IPS-11a (cell line): Measurements from ENCODE around the gene BASP1.
"Not testable (repeated sequence)": the region's sequence is repeated elsewhere in the genome, so short reads cannot be mapped to it uniquely, and the experiment has no call there.

ENCODE experiments used
- H3K4me3 ChIP-seq: one replicate; pipeline ENCODE4 v1.5.1; 2013; ENCODE audit warnings: low read depth, low read length, control low read depth

The BASP1 gene

DNA sequence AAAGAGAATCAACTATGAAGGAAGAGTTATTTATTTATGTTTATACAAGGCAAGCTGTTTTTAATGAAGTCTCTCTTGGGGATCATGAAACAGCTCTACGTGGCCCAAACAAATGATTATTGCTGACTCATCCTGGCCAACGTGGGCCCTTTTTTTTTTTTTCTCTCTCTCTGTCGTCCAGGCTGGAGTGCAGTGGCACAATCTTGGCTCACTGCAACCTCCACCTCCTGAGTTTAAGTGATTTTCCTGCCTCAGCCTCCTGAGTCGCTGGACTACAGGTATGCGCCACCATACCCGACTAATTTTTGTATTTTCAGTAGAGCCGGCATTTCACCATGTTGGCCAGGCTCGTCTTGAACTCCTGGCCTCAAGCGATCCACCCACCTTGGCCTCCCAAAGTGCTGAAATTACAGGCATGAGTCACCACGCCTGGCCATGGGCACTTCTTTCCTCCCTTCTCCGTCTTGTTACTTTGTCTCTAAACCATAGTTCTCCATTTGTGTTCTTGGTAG lies 98.3 kb downstream of the BASP1 start:
- H3K4me3 ChIP-seq = no peak overlapping the region

DNA sequence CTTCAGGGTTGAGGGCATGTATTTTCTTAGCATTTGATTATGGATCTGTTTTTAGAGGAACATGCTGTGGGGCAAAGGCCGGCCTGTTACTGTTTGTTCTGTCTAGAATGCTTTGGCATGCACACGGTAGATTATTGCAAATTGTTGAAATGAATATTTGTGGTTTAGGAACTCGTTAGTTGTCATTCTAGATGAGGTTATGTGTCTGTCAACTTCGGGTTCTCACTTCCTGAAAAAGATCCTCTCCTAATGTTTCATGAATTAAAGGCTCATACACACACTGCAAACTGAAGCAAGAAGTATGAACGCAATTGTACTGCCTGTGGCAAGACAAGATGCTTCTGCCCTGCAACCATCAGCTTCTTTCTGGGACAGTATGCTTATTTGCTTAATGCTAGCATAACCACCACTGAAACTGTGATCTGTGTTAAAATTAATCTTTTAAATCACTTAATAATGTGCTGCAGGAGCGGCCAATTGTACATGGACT lies 99.6 kb downstream of the BASP1 start:
- no peak overlapping the region for H3K4me3 ChIP-seq

DNA sequence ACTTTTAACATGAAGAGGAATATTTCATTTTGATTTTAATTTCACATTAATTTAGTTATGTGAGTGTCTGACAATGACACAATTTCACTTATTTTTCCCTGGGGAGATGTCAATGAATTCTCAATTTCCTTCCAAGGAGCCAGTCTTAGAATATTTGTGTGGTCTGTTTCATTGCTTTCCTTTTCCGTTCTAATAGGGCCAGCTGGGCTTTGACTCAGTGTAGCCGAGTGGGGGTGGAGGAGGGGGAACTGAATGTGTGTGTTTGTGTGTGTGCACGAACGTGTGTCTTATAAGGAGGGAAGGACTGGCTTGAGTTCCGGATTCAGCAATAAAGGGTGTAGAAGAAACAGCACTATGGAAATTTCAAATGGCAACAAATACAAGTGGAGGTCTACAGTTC lies 100.0 kb downstream of the BASP1 start:
- H3K4me3 ChIP-seq = no peak overlapping the region

DNA sequence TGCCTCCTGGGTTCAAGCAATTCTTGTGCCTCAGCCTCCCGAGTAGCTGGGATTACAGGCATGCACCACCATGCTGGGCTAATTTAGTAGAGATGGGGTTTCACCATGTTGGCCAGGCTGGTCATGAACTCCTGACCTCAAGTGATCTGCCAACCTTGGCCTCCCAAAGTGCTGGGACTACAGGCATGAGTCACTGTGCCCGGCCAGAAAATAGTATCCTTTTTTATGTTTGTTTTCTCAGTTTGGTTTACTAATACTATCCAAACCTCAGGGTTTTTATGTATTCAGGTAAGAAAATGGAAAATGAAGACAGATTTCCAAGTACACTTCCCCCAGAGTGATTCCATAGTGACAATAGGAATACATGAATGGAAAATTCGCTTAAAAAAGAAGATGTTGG lies 101.7 kb downstream of the BASP1 start:
- not testable (repeated sequence) for H3K4me3 ChIP-seq

DNA sequence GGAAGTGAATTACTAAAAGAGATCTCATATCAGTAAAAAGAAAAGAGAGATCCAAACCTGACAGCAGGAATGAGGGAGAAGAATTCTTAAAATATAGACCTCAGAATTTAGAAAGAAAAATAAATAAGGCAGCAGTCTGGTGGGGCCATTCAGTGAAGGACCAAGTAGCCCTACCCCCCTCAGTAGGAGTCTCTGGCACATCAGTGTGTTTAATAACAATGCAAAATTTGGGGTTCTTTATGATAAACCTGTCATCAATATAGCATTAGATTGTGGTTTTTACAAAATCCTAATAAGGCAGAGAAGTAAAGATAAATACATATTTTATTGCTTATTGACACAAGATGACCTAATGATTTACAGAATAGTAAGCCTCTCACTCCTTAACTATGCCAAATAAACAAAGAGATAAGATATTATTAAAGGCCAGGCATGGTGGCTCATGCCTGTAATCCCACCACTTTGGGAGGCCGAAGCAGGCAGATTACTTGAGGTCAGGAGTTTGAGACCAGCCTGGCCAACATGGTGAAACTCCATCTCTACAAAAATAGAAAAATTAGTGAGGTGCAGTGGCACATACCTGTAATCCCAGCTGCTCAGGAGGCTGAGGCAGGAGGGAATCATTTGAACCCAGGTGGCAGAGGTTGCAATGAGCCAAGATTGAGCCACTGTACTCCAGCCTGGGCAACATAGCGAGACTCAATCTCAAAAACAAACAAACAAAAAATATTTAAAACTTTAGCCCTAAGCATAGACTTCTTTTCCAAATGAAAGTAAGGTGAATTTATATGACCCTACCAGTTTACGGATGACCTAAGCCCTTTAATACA lies 108.6 kb downstream of the BASP1 start:
- H3K4me3 ChIP-seq = no peak overlapping the region
